Glutamatergic neuron (in vitro differentiated cells): ENCODE data around the gene MAB21L4. TPM values are rescaled to one million over a fixed set of nuclear protein-coding genes. Genes with fewer than 3 reads are reported as not detected.

Experiments used
- DNase-seq: peaks from one replicate; pipeline ENCODE4 v3.0.0; 2022
- H3K27ac Mint-ChIP-seq: one replicate; pipeline ENCODE4 v1.8.0; 2020; ENCODE audit warnings: mild to moderate bottlenecking, mixed read lengths, inconsistent platforms; ENCODE audit not compliant: unreplicated experiment
- H3K27me3 Mint-ChIP-seq: one replicate; pipeline ENCODE4 v1.8.0; 2020; ENCODE audit warnings: mild to moderate bottlenecking, moderate library complexity, mixed read lengths, inconsistent platforms; ENCODE audit not compliant: unreplicated experiment
- H3K36me3 Mint-ChIP-seq: one replicate; pipeline ENCODE4 v1.8.0; 2020; ENCODE audit warnings: mild to moderate bottlenecking, mixed read lengths, inconsistent platforms; ENCODE audit not compliant: unreplicated experiment
- H3K4me1 Mint-ChIP-seq: one replicate; pipeline ENCODE4 v1.8.0; 2020; ENCODE audit warnings: mild to moderate bottlenecking, low read depth, mixed read lengths, inconsistent platforms; ENCODE audit not compliant: unreplicated experiment
- H3K4me3 Mint-ChIP-seq: one replicate; pipeline ENCODE4 v1.8.0; 2020; ENCODE audit warnings: mild to moderate bottlenecking, mixed read lengths, inconsistent platforms; ENCODE audit not compliant: unreplicated experiment
- H3K9me3 Mint-ChIP-seq: one replicate; pipeline ENCODE4 v1.8.0; 2020; ENCODE audit warnings: mild to moderate bottlenecking, moderate library complexity, mixed read lengths, inconsistent platforms; ENCODE audit not compliant: unreplicated experiment
- total RNA-seq: library from RNA; stranded (reverse); fragmentation: NEBNext Ultra II Directional; extraction: Animal tissue kit (Norgen Biotek cat#: 25700); gene quantifications from one replicate; pipeline ENCODE4 v1.2.1, GENCODE V29; 2021; ENCODE audit not compliant: unreplicated experiment
- TF ChIP-seq, protein P1 (sequence below): fragments of 200-600 bp; sonication (generic); IDR thresholded peaks from one replicate; pipeline ENCODE4 v1.5.0; 2021; ENCODE audit not compliant: partially characterized antibody, unreplicated experiment

Gene MAB21L4
- total RNA-seq, 1 donor from 2014 or later = not detected

DNA sequence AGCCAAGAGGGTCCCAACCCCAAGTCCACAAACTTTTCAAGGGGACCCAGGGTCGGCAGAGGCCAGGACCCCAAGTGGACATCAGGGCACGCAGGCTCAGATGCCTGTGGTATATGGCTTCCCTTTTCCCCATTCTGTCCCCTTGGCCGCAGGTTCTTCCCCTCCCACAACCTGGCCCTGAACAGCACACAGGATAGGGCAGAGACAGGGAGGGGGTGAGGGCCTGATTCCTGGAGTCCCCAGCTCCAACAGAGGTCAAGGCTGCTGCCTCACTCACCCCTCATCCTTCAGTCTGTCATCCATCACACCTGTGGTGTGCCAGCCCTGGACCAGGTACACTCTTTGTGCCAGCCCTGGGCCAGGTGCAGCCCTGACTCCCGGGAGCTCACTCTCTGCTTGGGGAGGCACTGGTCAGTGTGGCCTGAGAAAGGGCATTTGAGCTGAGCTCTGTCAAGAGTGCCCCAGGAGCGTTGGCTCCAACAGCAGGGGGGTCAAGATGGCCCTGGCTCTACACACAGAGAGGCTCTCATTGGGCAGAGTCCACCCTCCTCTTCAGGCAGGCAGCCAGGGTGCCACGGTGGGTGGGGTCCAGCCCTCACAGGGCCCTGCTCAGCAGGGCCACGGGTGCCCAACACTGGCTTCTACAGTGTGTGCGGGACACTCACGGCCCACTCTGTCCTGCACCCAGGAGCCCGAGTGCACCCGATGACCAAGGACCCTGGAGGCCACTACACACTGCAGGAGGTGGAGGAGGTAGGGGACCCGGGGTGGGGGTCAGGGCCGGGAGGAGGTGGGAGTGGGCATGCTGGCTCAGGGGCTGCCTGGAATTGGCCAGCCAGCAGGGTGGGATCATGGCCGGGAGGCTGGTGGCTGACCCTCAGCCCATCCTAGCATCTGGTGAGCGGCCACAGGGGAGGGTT, 25.7 kb downstream of the MAB21L4 start:
- Mint-ChIP-seq H3K36me3 (no peaks in the 10 kb centered on the region), H3K9me3 (peaks cover 4% of the 10 kb centered on the region), H3K4me3 (no peak overlapping the region), H3K27me3 (peaks cover 6% of the 10 kb centered on the region), H3K4me1 (no peaks in the 10 kb centered on the region), H3K27ac (no peak overlapping the region)
- no peak for DNase-seq
- TF ChIP-seq, protein P1, sequence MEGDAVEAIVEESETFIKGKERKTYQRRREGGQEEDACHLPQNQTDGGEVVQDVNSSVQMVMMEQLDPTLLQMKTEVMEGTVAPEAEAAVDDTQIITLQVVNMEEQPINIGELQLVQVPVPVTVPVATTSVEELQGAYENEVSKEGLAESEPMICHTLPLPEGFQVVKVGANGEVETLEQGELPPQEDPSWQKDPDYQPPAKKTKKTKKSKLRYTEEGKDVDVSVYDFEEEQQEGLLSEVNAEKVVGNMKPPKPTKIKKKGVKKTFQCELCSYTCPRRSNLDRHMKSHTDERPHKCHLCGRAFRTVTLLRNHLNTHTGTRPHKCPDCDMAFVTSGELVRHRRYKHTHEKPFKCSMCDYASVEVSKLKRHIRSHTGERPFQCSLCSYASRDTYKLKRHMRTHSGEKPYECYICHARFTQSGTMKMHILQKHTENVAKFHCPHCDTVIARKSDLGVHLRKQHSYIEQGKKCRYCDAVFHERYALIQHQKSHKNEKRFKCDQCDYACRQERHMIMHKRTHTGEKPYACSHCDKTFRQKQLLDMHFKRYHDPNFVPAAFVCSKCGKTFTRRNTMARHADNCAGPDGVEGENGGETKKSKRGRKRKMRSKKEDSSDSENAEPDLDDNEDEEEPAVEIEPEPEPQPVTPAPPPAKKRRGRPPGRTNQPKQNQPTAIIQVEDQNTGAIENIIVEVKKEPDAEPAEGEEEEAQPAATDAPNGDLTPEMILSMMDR = no peak

DNA sequence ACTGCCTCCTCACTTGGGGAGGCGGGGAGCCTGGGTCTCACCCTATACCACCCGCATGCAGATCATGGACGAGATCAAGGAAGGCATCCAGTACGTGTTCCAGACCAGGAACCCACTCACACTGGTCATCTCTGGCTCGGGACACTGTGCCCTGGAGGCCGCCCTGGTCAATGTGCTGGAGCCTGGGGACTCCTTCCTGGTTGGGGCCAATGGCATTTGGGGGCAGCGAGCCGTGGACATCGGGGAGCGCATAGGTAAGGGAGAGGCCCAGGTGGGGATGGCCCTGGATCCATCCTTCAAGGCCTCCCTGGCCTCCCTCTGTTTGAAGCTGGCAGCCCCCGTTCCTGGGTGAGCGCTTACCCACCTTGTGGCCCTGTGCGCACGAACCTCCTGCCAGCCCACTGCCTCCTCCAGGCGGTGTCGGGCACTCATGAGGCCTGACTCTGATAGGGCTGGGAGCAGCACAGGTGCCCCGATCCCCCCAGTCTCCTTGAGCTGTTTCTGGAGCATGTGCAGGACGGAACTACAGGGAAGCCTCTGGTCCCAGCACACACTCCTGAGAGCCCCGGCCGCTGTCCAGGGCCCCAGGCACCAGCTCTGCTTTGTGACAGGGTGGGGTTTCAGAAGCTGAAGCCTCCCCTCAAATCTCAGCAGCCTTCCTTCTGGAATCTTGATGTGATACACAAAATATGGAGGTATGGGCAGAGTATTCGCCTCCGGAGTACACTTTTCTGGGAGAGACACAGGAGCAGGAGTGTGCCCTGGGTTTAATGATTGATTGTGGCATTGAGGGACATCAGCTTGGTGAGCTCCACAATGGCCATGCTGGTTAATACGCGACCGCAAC, 26.6 kb downstream of the MAB21L4 start:
- no peak for DNase-seq
- Mint-ChIP-seq H3K27me3 (peaks cover 6% of the 10 kb centered on the region), H3K4me1 (no peaks in the 10 kb centered on the region), H3K36me3 (no peaks in the 10 kb centered on the region), H3K27ac (no peak overlapping the region), H3K9me3 (peaks cover 4% of the 10 kb centered on the region), H3K4me3 (no peak overlapping the region)
- TF ChIP-seq, protein P1 = no peak

- no peak for DNase-seq
- H3K4me3 Mint-ChIP-seq = no peak within 1 kb of the TSS
- H3K4me1 Mint-ChIP-seq = no peaks in the 10 kb centered on the region
- peaks cover 6% of the 10 kb centered on the region for H3K27me3 Mint-ChIP-seq
- TF ChIP-seq, protein P1 = no peak
- no peaks in the 10 kb centered on the region for H3K36me3 Mint-ChIP-seq
- peaks cover 4% of the 10 kb centered on the region for H3K9me3 Mint-ChIP-seq
- H3K27ac Mint-ChIP-seq = peak within 1 kb of the TSS; percentile 69
These were observed 27.5 kb downstream of the MAB21L4 start, which contains the start of gene AGXT for GRCh38 chr2:240868286-240869108. TSS of gene AGXT (plus strand) at chr2:240868824. CDS start at chr2:240868866, 42 bp downstream.

GRCh38 chr2:240865391-240865790, 30.6 kb downstream of the MAB21L4 start:
- Mint-ChIP-seq H3K36me3 (no peaks in the 10 kb centered on the region), H3K9me3 (peaks cover 2% of the 10 kb centered on the region), H3K27me3 (no peaks in the 10 kb centered on the region), H3K4me3 (no peak overlapping the region), H3K27ac (no peak overlapping the region), H3K4me1 (no peaks in the 10 kb centered on the region)
- TF ChIP-seq, protein P1 = no peak
- no peak for DNase-seq
